HepG2 (cell line): ENCODE measurements around the gene ALMS1. TPM values are rescaled to one million over a fixed set of nuclear protein-coding genes. Genes with fewer than 3 reads are reported as not detected.

Experiments
- ADNP ChIP-seq: sonication (generic); formaldehyde crosslinking; IDR thresholded peaks from 2 replicates; pipeline ENCODE4 v1.4.0; 2020; ENCODE audit warnings: missing genetic modification reagents
- ARID5B ChIP-seq: IDR thresholded peaks from 2 replicates; pipeline ENCODE4 v1.4.0; 2020; ENCODE audit warnings: mild to moderate bottlenecking, missing genetic modification reagents
- ETV5 ChIP-seq: IDR thresholded peaks from 2 replicates; pipeline ENCODE4 v1.6.1; 2018; ENCODE audit warnings: missing biosample characterization, missing genetic modification reagents, inconsistent platforms, borderline replicate concordance
- GATAD2A ChIP-seq: IDR thresholded peaks from 2 replicates; pipeline ENCODE4 v1.6.1; 2016
- HOMEZ ChIP-seq: IDR thresholded peaks from 2 replicates; pipeline ENCODE4 v1.6.1; 2016; ENCODE audit warnings: low read depth
- MEIS1 ChIP-seq: sonication (generic); formaldehyde crosslinking; IDR thresholded peaks from 2 replicates; pipeline ENCODE4 v1.9.0; 2021; ENCODE audit warnings: mild to moderate bottlenecking, missing genetic modification reagents, moderate library complexity, borderline replicate concordance
- NR2F1 ChIP-seq, 2 experiments: fragments of 450-650 bp in 1 of 2; formaldehyde crosslinking in 1 of 2; IDR thresholded peaks; 2 replicates each; pipeline versions ENCODE4 v1.5.0 to v1.6.1; 2016 to 2020; ENCODE audit warnings: mild to moderate bottlenecking in 1 of 2, missing compliant biosample characterization in 1 of 2, missing genetic modification reagents in 1 of 2, moderate library complexity in 1 of 2
- TCF7L2 ChIP-seq: IDR thresholded peaks from 2 replicates; pipeline ENCODE4 v1.6.1; 2011; ENCODE audit warnings: mild to moderate bottlenecking, low read depth, low read length, moderate library complexity
- ZBTB38 ChIP-seq: sonication (generic); formaldehyde crosslinking; IDR thresholded peaks from 2 replicates; pipeline ENCODE4 v1.5.1; 2020; ENCODE audit warnings: mild to moderate bottlenecking, missing genetic modification reagents
- ZBTB46 ChIP-seq: sonication (generic); formaldehyde crosslinking; IDR thresholded peaks from 2 replicates; pipeline ENCODE4 v1.4.0; 2020; ENCODE audit warnings: mild to moderate bottlenecking, missing genetic modification reagents, borderline replicate concordance
- ZNF24 ChIP-seq: fragments of 450-650 bp; IDR thresholded peaks from 2 replicates; pipeline ENCODE4 v1.6.1; 2017; ENCODE audit warnings: antibody characterized with exemption, mild to moderate bottlenecking
- ZNF317 ChIP-seq: sonication (generic); formaldehyde crosslinking; IDR thresholded peaks from 2 replicates; pipeline ENCODE4 v1.5.0; 2020; ENCODE audit warnings: mild to moderate bottlenecking, missing genetic modification reagents
- ZNF460 ChIP-seq: sonication (generic); formaldehyde crosslinking; IDR thresholded peaks from 2 replicates; pipeline ENCODE4 v1.5.1; 2020; ENCODE audit warnings: missing genetic modification reagents, mild to moderate bottlenecking, borderline replicate concordance
- ZNF546 ChIP-seq: sonication (generic); formaldehyde crosslinking; conservative IDR thresholded peaks from 2 replicates; pipeline ENCODE4 v1.8.1; 2023; ENCODE audit warnings: mild to moderate bottlenecking, missing genetic modification reagents
- ZNF678 ChIP-seq: sonication (generic); formaldehyde crosslinking; IDR thresholded peaks from 2 replicates; pipeline ENCODE4 v1.4.0; 2020; ENCODE audit warnings: mild to moderate bottlenecking, missing genetic modification reagents
- ZNF687 ChIP-seq: sonication (generic); formaldehyde crosslinking; IDR thresholded peaks from 2 replicates; pipeline ENCODE4 v1.5.1; 2020; ENCODE audit warnings: mild to moderate bottlenecking, missing genetic modification reagents, moderate library complexity
- ZNF709 ChIP-seq: sonication (generic); formaldehyde crosslinking; IDR thresholded peaks from 2 replicates; pipeline ENCODE4 v1.5.0; 2020; ENCODE audit warnings: mild to moderate bottlenecking, missing genetic modification reagents
- polyA plus RNA-seq, 8 experiments: library from polyadenylated mRNA; depleted of rRNA in 3 of 8; stranded (reverse) in 7 of 8; unstranded in 1 of 8; fragments of >200 nt; fragmentation: Illumina TruSeq in 4 of 8; extraction: Trizol in 4 of 8; gene quantifications; 2 replicates each; pipeline versions ENCODE4 v1.2.1 to v1.2.3, GENCODE V29; 2011 to 2016; ENCODE audit warnings: low read depth in 4 of 8, missing spikeins in 1 of 8, mixed read lengths in 1 of 8; ENCODE audit not compliant: insufficient read depth in 1 of 8
- total RNA-seq, 5 experiments: library from RNA; depleted of rRNA; stranded (reverse); fragments of >200 nt; fragmentation: Illumina TruSeq; extraction: Trizol; gene quantifications; 2 replicates each; pipeline ENCODE4 v1.2.3, GENCODE V29; 2016; ENCODE audit warnings: low read depth in 1 of 5

The ALMS1 gene
- total and polyA plus RNA-seq, 2 of the 13 experiments (the other 11 are each of a cell fraction or from before 2014, with no cell fraction given): 12.9 to 21.2 TPM

- no peak; the same call in 1 of the 2 replicates for TF ChIP-seq ARID5B
- TF ChIP-seq ZBTB38 (CRISPR knock-in tag): peak; percentile 58
- no peak for TF ChIP-seq NR2F1 (CRISPR knock-in tag; IDR thresholded peaks at IDR 0.05)
- 0 out of 2 replicates have a peak, but pooled peaks have one; percentile 37 for TF ChIP-seq ZNF546 (CRISPR knock-in tag)
- no peak for TF ChIP-seq ZNF460 (CRISPR knock-in tag)
- peak; percentile 82 for TF ChIP-seq ZNF709 (CRISPR knock-in tag)
- TF ChIP-seq MEIS1 (CRISPR knock-in tag): peak; percentile 17; the same call in 1 of the 2 replicates
- TF ChIP-seq HOMEZ: no peak
- no peak for TF ChIP-seq ZNF678 (CRISPR knock-in tag)
- peak; percentile 94 for TF ChIP-seq ZNF687 (CRISPR knock-in tag)
- TF ChIP-seq ETV5: peak; percentile 84; the same call in 1 of the 2 replicates
- TF ChIP-seq ZNF317: no peak; the same call in 1 of the 2 replicates
- peak; percentile 17; the same call in 1 of the 2 replicates for TF ChIP-seq GATAD2A (CRISPR knock-in tag)
- TF ChIP-seq ZNF24: no peak
- no peak for TF ChIP-seq TCF7L2
- TF ChIP-seq ADNP (CRISPR knock-in tag): no peak
- no peak for TF ChIP-seq ZBTB46 (CRISPR knock-in tag)
These were observed at the start of gene ALMS1 (continued) for GRCh38 chr2:73385504-73386341.
